Ecto neural progenitor cell (in vitro differentiated cells): ENCODE data around the gene MSX2.

ENCODE experiments used
- DNase-seq: peaks from one replicate; pipeline ENCODE4 v3.0.0-alpha.2; 2018; ENCODE audit warnings: low spot score

MSX2 gene

DNA sequence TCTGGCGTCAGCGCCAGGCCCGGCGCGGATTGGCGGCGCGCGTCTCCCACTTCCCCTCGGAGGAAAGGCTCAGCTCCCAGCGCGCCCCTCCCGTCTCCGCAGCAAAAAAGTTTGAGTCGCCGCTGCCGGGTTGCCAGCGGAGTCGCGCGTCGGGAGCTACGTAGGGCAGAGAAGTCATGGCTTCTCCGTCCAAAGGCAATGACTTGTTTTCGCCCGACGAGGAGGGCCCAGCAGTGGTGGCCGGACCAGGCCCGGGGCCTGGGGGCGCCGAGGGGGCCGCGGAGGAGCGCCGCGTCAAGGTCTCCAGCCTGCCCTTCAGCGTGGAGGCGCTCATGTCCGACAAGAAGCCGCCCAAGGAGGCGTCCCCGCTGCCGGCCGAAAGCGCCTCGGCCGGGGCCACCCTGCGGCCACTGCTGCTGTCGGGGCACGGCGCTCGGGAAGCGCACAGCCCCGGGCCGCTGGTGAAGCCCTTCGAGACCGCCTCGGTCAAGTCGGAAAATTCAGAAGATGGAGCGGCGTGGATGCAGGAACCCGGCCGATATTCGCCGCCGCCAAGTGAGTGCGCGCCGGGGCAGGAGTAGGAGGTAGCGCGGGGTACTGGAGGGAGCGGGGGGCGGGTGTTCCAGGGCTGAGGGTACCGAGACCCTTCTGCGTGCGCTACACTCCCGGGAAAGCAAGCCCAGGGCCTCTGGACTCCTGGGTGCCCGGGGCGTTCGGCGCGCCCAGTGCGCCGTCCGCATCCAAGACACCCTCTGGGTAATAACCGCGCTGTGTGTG lies at the start of gene MSX2:
Gene MSX2, plus strand, starts transcription at position 99 of the 777 bp plus-strand sequence. Its CDS starts 78 bp downstream, at position 177.
- DNase-seq, result peak; percentile 94

GRCh38 chr5:174675110-174675509 lies 49.3 kb upstream of the MSX2 start:
- no peak for DNase-seq

GRCh38 chr5:174675916-174676315 lies 48.5 kb upstream of the MSX2 start:
- no peak for DNase-seq

DNA sequence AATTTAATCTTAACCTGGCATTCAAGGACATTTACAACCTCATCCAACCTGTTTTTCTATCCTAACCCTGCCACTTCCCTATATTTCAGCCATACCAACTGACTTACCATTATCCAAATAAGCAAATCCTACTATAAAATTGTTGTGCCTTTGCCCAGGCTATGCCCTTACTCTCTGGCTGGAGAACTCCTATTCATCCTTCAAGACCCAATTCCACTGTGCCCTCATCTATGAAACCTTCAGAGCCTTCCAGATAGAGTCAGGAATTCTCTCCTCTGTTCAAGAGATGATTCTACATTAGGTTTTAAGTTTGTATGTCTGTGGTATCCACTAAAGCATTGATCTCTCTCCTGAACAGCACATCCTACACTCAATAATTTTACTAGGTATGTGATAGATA lies 46.3 kb upstream of the MSX2 start:
- DNase-seq, result no peak

- DNase-seq, result no peak
Measured at GRCh38 chr5:174680901-174681565, 43.3 kb upstream of the MSX2 start.

DNA sequence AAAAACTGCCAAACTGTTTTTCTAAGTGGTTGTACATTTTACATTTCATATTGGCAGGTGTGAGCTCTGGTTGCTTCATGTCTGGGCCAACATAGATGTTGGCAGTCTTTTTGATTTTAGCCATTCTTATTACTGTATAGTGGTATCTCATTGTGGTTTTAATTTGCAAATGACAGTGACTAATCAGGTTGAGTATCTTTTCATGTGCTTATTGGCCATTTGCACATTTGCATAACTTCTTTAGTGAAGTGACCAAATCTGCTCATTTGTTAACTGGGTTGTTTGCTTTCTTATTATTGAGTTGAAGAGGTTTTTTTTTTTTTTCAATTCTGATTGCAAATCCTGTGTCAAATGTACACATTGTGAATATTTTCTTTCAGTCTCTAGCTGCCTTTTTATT lies 36.9 kb upstream of the MSX2 start:
- no peak for DNase-seq

- no peak for DNase-seq
Measured at GRCh38 chr5:174688441-174689354, 35.7 kb upstream of the MSX2 start.

- DNase-seq, result no peak
Measured at GRCh38 chr5:174690271-174690670, 34.1 kb upstream of the MSX2 start.

- no peak for DNase-seq
Measured at GRCh38 chr5:174692381-174692780, 32.0 kb upstream of the MSX2 start.

- peak; percentile 73 for DNase-seq
Measured at GRCh38 chr5:174692982-174693422, 31.4 kb upstream of the MSX2 start.

DNA sequence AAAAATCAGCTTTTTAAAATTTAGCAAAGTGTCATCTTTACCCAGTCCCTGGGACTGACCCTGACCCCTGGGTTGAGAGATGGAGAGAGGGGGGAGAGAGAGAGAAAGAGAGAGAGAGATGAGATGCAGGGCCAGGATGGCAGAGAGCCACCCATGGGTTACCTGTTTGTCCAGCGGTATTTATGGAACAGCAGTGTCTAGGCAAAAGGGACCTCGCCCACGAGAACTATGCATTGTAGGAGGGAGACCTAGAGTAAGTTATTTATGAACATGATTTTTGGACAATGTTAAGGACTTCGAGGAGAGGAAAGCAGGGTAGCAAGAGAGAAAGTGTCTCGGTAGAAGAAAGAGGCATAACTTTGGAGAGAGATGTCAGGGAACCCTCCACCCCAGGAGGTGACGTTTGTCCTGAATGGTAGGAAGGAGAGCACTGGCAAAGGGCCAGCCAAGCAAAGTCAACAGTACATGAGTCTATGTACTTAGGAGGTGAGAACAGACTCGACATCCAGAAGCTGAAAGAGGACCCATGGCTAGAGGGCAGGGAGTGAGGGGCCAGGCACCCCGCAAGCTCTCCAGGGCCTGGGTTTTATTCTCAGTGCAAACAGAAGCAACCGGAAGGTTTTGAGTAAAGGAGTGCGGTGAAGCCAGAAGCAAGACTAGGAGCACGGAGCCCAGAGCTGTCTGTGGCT lies 30.5 kb upstream of the MSX2 start:
- DNase-seq, result no peak

GRCh38 chr5:174694611-174695010 lies 29.8 kb upstream of the MSX2 start:
- no peak for DNase-seq

GRCh38 chr5:174698156-174698555 lies 26.2 kb upstream of the MSX2 start:
- DNase-seq, result no peak

- DNase-seq, result no peak
Measured at GRCh38 chr5:174699131-174699530, 25.3 kb upstream of the MSX2 start.

- DNase-seq, result no peak
Measured at GRCh38 chr5:174706997-174707572, 17.3 kb upstream of the MSX2 start.

- DNase-seq, result no peak
Measured at GRCh38 chr5:174707671-174708070, 16.7 kb upstream of the MSX2 start.

DNA sequence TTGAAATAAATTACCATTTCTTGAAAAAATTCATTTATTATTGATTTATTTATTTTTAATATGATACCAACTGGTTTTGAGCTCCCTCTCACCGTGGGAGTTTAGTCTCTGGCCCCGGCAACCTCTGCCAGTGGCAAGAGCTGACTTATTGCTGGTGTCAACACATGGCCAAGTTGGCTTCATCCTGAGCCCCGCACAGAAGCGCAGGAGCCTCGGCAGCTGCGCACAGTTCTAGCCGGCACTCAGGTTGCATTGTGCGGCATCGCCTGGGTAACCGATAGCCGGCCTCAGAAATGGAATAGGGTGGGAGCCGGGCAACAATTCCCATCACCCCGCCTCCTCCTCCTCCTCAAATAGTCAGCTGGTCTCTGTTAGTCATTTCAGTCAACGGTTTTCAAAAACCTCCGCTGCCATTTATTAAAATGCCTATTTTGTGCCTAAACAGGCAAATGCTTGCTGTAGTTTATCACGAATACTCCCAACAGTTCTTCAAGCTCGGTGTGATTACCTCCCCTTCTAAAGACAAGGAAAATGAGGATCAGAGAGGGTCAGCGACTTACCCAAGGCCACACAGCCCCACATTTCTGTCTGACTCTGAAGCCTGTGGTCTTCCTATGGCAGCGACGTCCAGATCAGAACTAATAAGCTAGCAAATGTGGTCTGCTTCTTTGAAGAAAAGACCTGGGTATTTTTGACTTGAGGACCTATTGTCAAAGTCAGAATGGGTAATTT lies 15.7 kb upstream of the MSX2 start:
- peak; percentile 49 for DNase-seq

- DNase-seq, result no peak
Measured at GRCh38 chr5:174714751-174715150, 9.6 kb upstream of the MSX2 start.

GRCh38 chr5:174715804-174716203 lies 8.6 kb upstream of the MSX2 start:
- DNase-seq, result no peak

GRCh38 chr5:174717826-174718455 lies 6.4 kb upstream of the MSX2 start:
- DNase-seq, result no peak
